ENCODE measurements around the gene HOXB6.

The HOXB6 gene

GRCh38 chr17:48605409-48605919, 678 bp upstream of the HOXB6 start:
- Histone ChIP-seq H3K36me3 (ENCODE audit: control insufficient read depth in 2 of 2, insufficient read depth in 1 of 2, low read length in 2 of 2) (peaks cover 7 to 15% of the 10 kb centered on the region in 2 experiments), H3K27ac (ENCODE audit: extremely low read depth, low read depth, low read length) (peak overlapping the region; percentile 86), H3K4me3 (ENCODE audit: low read depth, low read length) (no peak overlapping the region; the same call in 1 of the 2 replicates), H3K4me1 (ENCODE audit: control insufficient read depth, insufficient read depth, low read length) (peaks cover 36% of the 10 kb centered on the region), H3K9me3 (ENCODE audit: control insufficient read depth, insufficient read depth, low read depth, low read length) (no peaks in the 10 kb centered on the region)
- ChIA-PET POLR2A (no interaction called here), CTCF (interaction anchor here (0.6 to 2.0 kb wide), 3 partner anchors 29 to 280 kb away, joined by 3 to 4 read pairs (median 3); no protein-coding TSS in a partner anchor)
- TF ChIP-seq OSR2 (tag by site-specific recombination; IDR thresholded peaks at IDR 0.05) = no peak
- no peak for TF ChIP-seq GLI4 (tag by site-specific recombination; IDR thresholded peaks at IDR 0.05)
- TF ChIP-seq ZNF596 (tag by site-specific recombination; IDR thresholded peaks at IDR 0.05) = peak; percentile 12; the same call in 1 of the 2 replicates
- no peak for TF ChIP-seq ZBTB10 (tag by site-specific recombination; IDR thresholded peaks at IDR 0.05)
- TF ChIP-seq ZNF747 (tag by site-specific recombination; IDR thresholded peaks at IDR 0.05) = no peak
- 0 out of 2 replicates have a peak, but pooled peaks have one; percentile 36 for TF ChIP-seq KLF16 (tag by site-specific recombination; IDR thresholded peaks at IDR 0.05)
- no peak for TF ChIP-seq ZNF114 (tag by site-specific recombination; IDR thresholded peaks at IDR 0.05)
- TF ChIP-seq ZNF16 (tag by site-specific recombination; IDR thresholded peaks at IDR 0.05; ENCODE audit: low read depth) = no peak
- TF ChIP-seq ZNF571 (tag by site-specific recombination; IDR thresholded peaks at IDR 0.05) = no peak
- TF ChIP-seq ZNF292 (tag by site-specific recombination; IDR thresholded peaks at IDR 0.05; ENCODE audit: borderline replicate concordance, low read depth) = no peak
- TF ChIP-seq PRDM2 (tag by site-specific recombination; IDR thresholded peaks at IDR 0.05; ENCODE audit: borderline replicate concordance) = no peak
- TF ChIP-seq ZNF654 (tag by site-specific recombination; IDR thresholded peaks at IDR 0.05; ENCODE audit: low read depth) = no peak
- TF ChIP-seq PRDM1 (tag by site-specific recombination; IDR thresholded peaks at IDR 0.05) = no peak
- TF ChIP-seq ZNF792 (tag by site-specific recombination; IDR thresholded peaks at IDR 0.05) = no peak
- no peak for TF ChIP-seq BCL11B (tag by site-specific recombination; IDR thresholded peaks at IDR 0.05; ENCODE audit: low read depth)
- TF ChIP-seq SP2 (tag by site-specific recombination; IDR thresholded peaks at IDR 0.05) = peak; percentile 53
- peak; percentile 66; the same call in 1 of the 2 replicates for TF ChIP-seq SCRT1 (tag by site-specific recombination; IDR thresholded peaks at IDR 0.05; ENCODE audit: borderline replicate concordance)
- TF ChIP-seq ZNF664 (tag by site-specific recombination; IDR thresholded peaks at IDR 0.05) = no peak
- no peak for TF ChIP-seq ZNF449 (tag by site-specific recombination; IDR thresholded peaks at IDR 0.05)
- TF ChIP-seq ZNF555 (tag by site-specific recombination; conservative IDR thresholded peaks at IDR 0.05) = no peak
- TF ChIP-seq ZNF280D (tag by site-specific recombination; IDR thresholded peaks at IDR 0.05) = no peak
- no peak for TF ChIP-seq ZNF558 (tag by site-specific recombination; IDR thresholded peaks at IDR 0.05)
- TF ChIP-seq ZNF121 (tag by site-specific recombination; IDR thresholded peaks at IDR 0.05) = no peak
- TF ChIP-seq ZFHX2 (tag by site-specific recombination; conservative IDR thresholded peaks at IDR 0.05) = peak; percentile 69
- no peak for TF ChIP-seq SETDB1 (IDR thresholded peaks at IDR 0.05; ENCODE audit: insufficient read length, low read length)
